Neural progenitor cell (in vitro differentiated cells): ENCODE results near the gene FAM53A.

Source experiments
- EZH2 ChIP-seq: fragments of 200-600 bp; sonication (generic); IDR thresholded peaks from 2 replicates; pipeline ENCODE4 v1.6.1; 2017; ENCODE audit warnings: antibody characterized with exemption, mild to moderate bottlenecking, moderate library complexity
- TF ChIP-seq, protein P1 (sequence below): fragments of 200-600 bp; sonication (generic); IDR thresholded peaks from 2 replicates; pipeline ENCODE4 v1.5.1; 2017; ENCODE audit warnings: antibody characterized with exemption, mild to moderate bottlenecking

DNA sequence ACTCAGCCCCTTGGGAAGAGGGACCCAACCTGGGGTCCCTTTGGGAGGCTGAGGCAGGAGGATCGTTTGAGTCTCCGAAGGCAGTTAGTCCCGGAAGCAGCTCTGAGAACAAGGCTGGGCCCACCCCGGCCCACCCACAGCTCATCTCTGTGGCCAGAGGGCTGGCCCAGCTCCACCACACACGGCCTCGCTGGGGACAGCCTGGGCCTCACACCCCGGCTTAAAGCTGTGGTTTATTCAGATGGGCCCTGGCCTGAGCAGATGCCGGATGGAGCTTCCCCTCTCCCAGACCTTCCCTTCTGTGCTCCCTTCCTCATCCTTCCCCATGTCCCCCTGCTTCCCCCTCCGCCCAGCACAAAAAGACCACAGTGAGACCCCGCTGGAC lies 54.4 kb downstream of the FAM53A start:
- TF ChIP-seq, protein P1, sequence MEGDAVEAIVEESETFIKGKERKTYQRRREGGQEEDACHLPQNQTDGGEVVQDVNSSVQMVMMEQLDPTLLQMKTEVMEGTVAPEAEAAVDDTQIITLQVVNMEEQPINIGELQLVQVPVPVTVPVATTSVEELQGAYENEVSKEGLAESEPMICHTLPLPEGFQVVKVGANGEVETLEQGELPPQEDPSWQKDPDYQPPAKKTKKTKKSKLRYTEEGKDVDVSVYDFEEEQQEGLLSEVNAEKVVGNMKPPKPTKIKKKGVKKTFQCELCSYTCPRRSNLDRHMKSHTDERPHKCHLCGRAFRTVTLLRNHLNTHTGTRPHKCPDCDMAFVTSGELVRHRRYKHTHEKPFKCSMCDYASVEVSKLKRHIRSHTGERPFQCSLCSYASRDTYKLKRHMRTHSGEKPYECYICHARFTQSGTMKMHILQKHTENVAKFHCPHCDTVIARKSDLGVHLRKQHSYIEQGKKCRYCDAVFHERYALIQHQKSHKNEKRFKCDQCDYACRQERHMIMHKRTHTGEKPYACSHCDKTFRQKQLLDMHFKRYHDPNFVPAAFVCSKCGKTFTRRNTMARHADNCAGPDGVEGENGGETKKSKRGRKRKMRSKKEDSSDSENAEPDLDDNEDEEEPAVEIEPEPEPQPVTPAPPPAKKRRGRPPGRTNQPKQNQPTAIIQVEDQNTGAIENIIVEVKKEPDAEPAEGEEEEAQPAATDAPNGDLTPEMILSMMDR, result no peak
- no peak for TF ChIP-seq EZH2
